Tibial nerve (tissue), 4 donors: ENCODE measurements around the gene CAMTA1.

Experiments
- EP300 ChIP-seq, 2 donors: sonication (generic); formaldehyde crosslinking; IDR thresholded peaks; one replicate each; pipeline ENCODE4 v1.6.1; 2017; ENCODE audit warnings: antibody characterized with exemption in 2 of 2, mild to moderate bottlenecking in 1 of 2
- TF ChIP-seq, protein P1 (sequence below), 5 experiments: fragments of 200-600 bp in 3 of 5; fragments of 450-650 bp in 2 of 5; sonication (generic) in 3 of 5; IDR thresholded peaks; one replicate each; pipeline ENCODE4 v1.5.1; 2016 to 2019; ENCODE audit warnings: antibody characterized with exemption in 5 of 5, mild to moderate bottlenecking in 3 of 5, moderate library complexity in 2 of 5

DNA sequence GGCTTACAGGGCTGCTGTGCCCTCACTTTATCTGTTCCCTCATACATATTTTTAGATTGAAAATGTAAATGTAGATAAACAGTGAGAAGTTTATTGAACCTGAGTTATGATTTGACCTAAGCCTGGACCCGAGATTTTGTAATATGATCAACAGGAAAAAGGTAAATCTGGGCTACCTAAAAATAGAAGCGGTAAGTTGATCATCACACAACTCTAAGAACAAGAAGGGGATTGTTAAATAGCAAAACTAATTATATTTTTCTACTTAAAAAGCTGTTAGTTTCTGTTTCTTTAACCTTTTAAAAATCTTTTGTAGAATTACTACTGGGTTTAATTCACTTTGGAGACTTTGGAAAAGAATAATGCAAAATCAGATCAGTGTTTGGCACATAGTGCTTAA, 35.6 kb downstream of the CAMTA1 start:
- TF ChIP-seq, protein P1, sequence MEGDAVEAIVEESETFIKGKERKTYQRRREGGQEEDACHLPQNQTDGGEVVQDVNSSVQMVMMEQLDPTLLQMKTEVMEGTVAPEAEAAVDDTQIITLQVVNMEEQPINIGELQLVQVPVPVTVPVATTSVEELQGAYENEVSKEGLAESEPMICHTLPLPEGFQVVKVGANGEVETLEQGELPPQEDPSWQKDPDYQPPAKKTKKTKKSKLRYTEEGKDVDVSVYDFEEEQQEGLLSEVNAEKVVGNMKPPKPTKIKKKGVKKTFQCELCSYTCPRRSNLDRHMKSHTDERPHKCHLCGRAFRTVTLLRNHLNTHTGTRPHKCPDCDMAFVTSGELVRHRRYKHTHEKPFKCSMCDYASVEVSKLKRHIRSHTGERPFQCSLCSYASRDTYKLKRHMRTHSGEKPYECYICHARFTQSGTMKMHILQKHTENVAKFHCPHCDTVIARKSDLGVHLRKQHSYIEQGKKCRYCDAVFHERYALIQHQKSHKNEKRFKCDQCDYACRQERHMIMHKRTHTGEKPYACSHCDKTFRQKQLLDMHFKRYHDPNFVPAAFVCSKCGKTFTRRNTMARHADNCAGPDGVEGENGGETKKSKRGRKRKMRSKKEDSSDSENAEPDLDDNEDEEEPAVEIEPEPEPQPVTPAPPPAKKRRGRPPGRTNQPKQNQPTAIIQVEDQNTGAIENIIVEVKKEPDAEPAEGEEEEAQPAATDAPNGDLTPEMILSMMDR (IDR thresholded peaks at IDR 0.05), result no peak
- TF ChIP-seq EP300 (IDR thresholded peaks at IDR 0.05), result no peak
